K562 (cell line): Measurements from ENCODE around the gene CREBL2. TPM values are rescaled to one million over a fixed set of nuclear protein-coding genes. Genes with fewer than 3 reads are reported as not detected.

Source experiments
- ATAC-seq: fragments of 200-7000 bp; cut with Tn5 transposase; 3 replicates; pipeline ENCODE4 v1.9.1; 2020; ENCODE audit warnings: moderate library complexity
- BruUV-seq: library from RNA; stranded (reverse); fragments of 400-500 nt; replicated peaks from 2 replicates; lab custom pipeline; 2021; lab: Mats Ljungman, UMichigan
- CTCF ChIA-PET: fragments of 300-600 bp; formaldehyde crosslinking; extraction: SDS; loops from one replicate; lab custom pipeline; 2021; ENCODE audit warnings: low intra/inter-chr PET ratio; lab: Yijun Ruan, JAX
- POLR2A ChIA-PET: fragments of 300-600, 350-650 bp; sonication (Branson Sonifier 250); formaldehyde crosslinking; extraction: SDS; loops from one replicate; lab custom pipeline; 2021; ENCODE audit warnings: antibody characterized with exemption, inconsistent platforms; lab: Yijun Ruan, JAX
- DNase-seq, 4 experiments: peaks; one replicate each; pipeline versions ENCODE4 v3.0.0 to v3.0.0-alpha.2; 2011 to 2018; ENCODE audit warnings: low spot score in 3 of 4, mixed read lengths in 3 of 4; ENCODE audit errors: extremely low read depth in 1 of 4
- FAIRE-seq: peaks from 2 replicates; lab custom pipeline; 2011; peaks lifted over from hg19 to GRCh38; lab: Jason Lieb, UNC
- H2AFZ ChIP-seq: 2 replicates; pipeline ENCODE4 v1.6.0; 2011; ENCODE audit warnings: low read depth, low read length, control low read depth, inconsistent platforms
- H3K27ac ChIP-seq: fragments of 200-600 bp; 3 replicates; pipeline ENCODE4 v1.8.0; 2011; ENCODE audit warnings: low read depth, mild to moderate bottlenecking, control low read depth, inconsistent platforms, low read length, moderate library complexity, mixed read lengths; ENCODE audit errors: extremely low read depth
- H3K27me3 ChIP-seq, 2 experiments: fragments of 300-600 bp in 1 of 2; 2 replicates in 1 of 2; 3 replicates in 1 of 2; pipeline versions ENCODE4 v1.6.0 to v1.8.0; 2011; ENCODE audit warnings: inconsistent platforms in 2 of 2, low read length in 2 of 2, mild to moderate bottlenecking in 1 of 2, mixed read lengths in 1 of 2, moderate library complexity in 1 of 2; ENCODE audit not compliant: control insufficient read depth in 2 of 2, insufficient read depth in 2 of 2
- H3K36me3 ChIP-seq: fragments of 300-600 bp; 3 replicates; pipeline ENCODE4 v1.8.0; 2011; ENCODE audit warnings: mild to moderate bottlenecking, low read length, inconsistent platforms; ENCODE audit not compliant: control insufficient read depth, insufficient read depth
- H3K4me1 ChIP-seq, 2 experiments: fragments of 200-600 bp in 1 of 2; replicated peaks in 1 of 2; 2 replicates in 1 of 2; 3 replicates in 1 of 2; pipeline versions ENCODE4 v1.5.1 to v1.8.0; 2011; ENCODE audit warnings: inconsistent platforms in 2 of 2, low read length in 2 of 2, mild to moderate bottlenecking in 1 of 2, mixed read lengths in 1 of 2, moderate library complexity in 1 of 2; ENCODE audit not compliant: control insufficient read depth in 2 of 2, insufficient read depth in 2 of 2
- H3K4me2 ChIP-seq: 2 replicates; pipeline ENCODE4 v1.6.1; 2011; ENCODE audit warnings: low read length, control low read depth, inconsistent platforms, mixed read lengths; ENCODE audit not compliant: insufficient read depth
- H3K4me3 ChIP-seq: fragments of 200-600 bp; sonication (generic), shearing (Covaris generic); 2 replicates; pipeline ENCODE4 v1.5.1; 2016; ENCODE audit warnings: control low read depth, inconsistent platforms
- H3K79me2 ChIP-seq: fragments of 200-600 bp; 3 replicates; pipeline ENCODE4 v1.8.0; 2011; ENCODE audit warnings: low read length, inconsistent platforms; ENCODE audit not compliant: control insufficient read depth, insufficient read depth
- H3K9ac ChIP-seq, 2 experiments: 2 replicates each; pipeline versions ENCODE4 v1.6.0 to v1.6.1; 2011; ENCODE audit warnings: low read depth in 2 of 2, low read length in 2 of 2, control low read depth in 1 of 2, inconsistent platforms in 1 of 2, mild to moderate bottlenecking in 1 of 2, mixed read lengths in 1 of 2; ENCODE audit not compliant: insufficient read depth in 1 of 2
- H3K9me1 ChIP-seq: one replicate; pipeline ENCODE4 v1.6.0; 2011; ENCODE audit warnings: inconsistent platforms, mild to moderate bottlenecking, low read length, moderate library complexity; ENCODE audit not compliant: control insufficient read depth, insufficient read depth
- H3K9me3 ChIP-seq: replicated peaks from 2 replicates; pipeline ENCODE4 v1.5.1; 2011; ENCODE audit warnings: low read depth, low read length, inconsistent platforms; ENCODE audit not compliant: control insufficient read depth, insufficient read depth
- H4K20me1 ChIP-seq: replicated peaks from 2 replicates; pipeline ENCODE4 v1.6.1; 2011; ENCODE audit warnings: low read length, inconsistent platforms, mixed read lengths; ENCODE audit not compliant: control insufficient read depth, insufficient read depth
- C11orf30 ChIP-seq: fragments of 450-650 bp; IDR thresholded peaks from 2 replicates; pipeline ENCODE4 v1.6.1; 2016; ENCODE audit warnings: low read depth, mild to moderate bottlenecking
- ETV1 ChIP-seq: fragments of 450-650 bp; conservative IDR thresholded peaks from 2 replicates; pipeline ENCODE4 v1.6.1; 2016; ENCODE audit warnings: missing genetic modification characterization, control low read depth, low read depth, missing compliant biosample characterization
- LEF1 ChIP-seq: fragments of 450-650 bp; IDR thresholded peaks from 2 replicates; pipeline ENCODE4 v1.6.1; 2016; ENCODE audit warnings: mild to moderate bottlenecking
- MLLT1 ChIP-seq, 2 experiments: fragments of 450-650 bp; IDR thresholded peaks; 2 replicates each; pipeline ENCODE4 v1.6.1; 2016
- RBM14 ChIP-seq: fragments of 200-400 bp; formaldehyde crosslinking; IDR thresholded peaks from 2 replicates; pipeline ENCODE4 v1.6.1; 2018; ENCODE audit warnings: low read depth, mild to moderate bottlenecking, low read length, moderate library complexity, borderline replicate concordance; ENCODE audit not compliant: insufficient read depth
- SMARCC2 ChIP-seq: fragments of 450-650 bp; IDR thresholded peaks from 2 replicates; pipeline ENCODE4 v1.6.1; 2017; ENCODE audit warnings: antibody characterized with exemption, moderate library complexity, mild to moderate bottlenecking, low read depth
- VEZF1 ChIP-seq: fragments of 200-800 bp; sonication (Bioruptor generic); IDR thresholded peaks from 2 replicates; pipeline ENCODE4 v1.6.1; 2017; ENCODE audit warnings: missing genetic modification characterization, missing compliant biosample characterization
- ZFX ChIP-seq: sonication (generic); formaldehyde crosslinking; IDR thresholded peaks from 2 replicates; pipeline ENCODE4 v1.8.0; 2022; ENCODE audit warnings: mild to moderate bottlenecking, missing genetic modification reagents, moderate library complexity
- ZNF316 ChIP-seq: fragments of 450-650 bp; IDR thresholded peaks from 2 replicates; pipeline ENCODE4 v1.6.1; 2016
- ZSCAN32 ChIP-seq: fragments of 450-650 bp; formaldehyde crosslinking; IDR thresholded peaks from 2 replicates; pipeline ENCODE4 v1.4.0; 2020; ENCODE audit warnings: mild to moderate bottlenecking, moderate library complexity
- ZZZ3 ChIP-seq: fragments of 450-650 bp; IDR thresholded peaks from 2 replicates; pipeline ENCODE4 v1.6.1; 2016; ENCODE audit warnings: antibody characterized with exemption, mild to moderate bottlenecking, moderate library complexity
- WGBS: fragments of 100-300 bp; shearing (Covaris generic); methylation state at CpG from one replicate; pipeline ENCODE4 v1.1.6; 2016; ENCODE audit warnings: low coverage, mixed read lengths; ENCODE audit not compliant: insufficient coverage; ENCODE audit errors: missing lambda C conversion rate; 5-methylcytosine and 5-hydroxymethylcytosine counted together
- in situ Hi-C: fragments of 300-500 bp; cut with MboI; formaldehyde crosslinking; loops from 4 replicates; pipeline ENCODE4 v1.15.0; 2018; ENCODE audit warnings: inconsistent platforms, mixed read lengths
- intact Hi-C: fragments of 100-400 bp; cut with micrococcal nuclease; formaldehyde crosslinking; loops from 2 replicates; pipeline ENCODE4 v1.14.2; 2022
- polyA plus RNA-seq, 8 experiments: library from polyadenylated mRNA; depleted of rRNA in 4 of 8; stranded (reverse) in 5 of 8; unstranded in 3 of 8; fragments of >200 nt; fragmentation: Nextera tagmentation in 2 of 8; fragmentation: Illumina TruSeq in 1 of 8; extraction: Ambion mirVana in 2 of 8; extraction: Trizol in 1 of 8; gene quantifications; 2 replicates each; pipeline versions ENCODE4 v1.2.1 to v1.2.3, GENCODE V29; 2011 to 2014; ENCODE audit warnings: inconsistent platforms in 1 of 8, missing spikeins in 1 of 8
- total RNA-seq, 7 experiments: library from RNA; depleted of rRNA in 6 of 7; stranded (reverse); fragments of >200 nt in 6 of 7; fragmentation: Illumina TruSeq in 2 of 7; extraction: Trizol in 2 of 7; gene quantifications; 2 replicates each; pipeline versions ENCODE4 v1.2.1 to v1.2.3, GENCODE V29; 2011 to 2021; ENCODE audit warnings: low replicate concordance in 1 of 7

CREBL2 gene
- total and polyA plus RNA-seq, 9 of the 15 experiments (the other 6 are each of a cell fraction or from before 2014, with no cell fraction given), result 1.7 to 7.3 (median 5.2) TPM

GRCh38 chr12:12604740-12605139, 6.9 kb upstream of the CREBL2 start (continued):
- TF ChIP-seq MLLT1 (IDR thresholded peaks at IDR 0.05) (no peak), SMARCC2 (no peak), ZSCAN32 (CRISPR knock-in tag) (no peak)

GRCh38 chr12:12606781-12607589, 4.7 kb upstream of the CREBL2 start:
- POLR2A ChIA-PET, result no interaction called here
- no peaks in the 10 kb centered on the region for H3K9me1 ChIP-seq
- no peaks in the 10 kb centered on the region for H3K79me2 ChIP-seq
- H3K27me3 ChIP-seq, result no peaks in the 10 kb centered on the region
- H3K27ac ChIP-seq, result no peak overlapping the region
- ATAC-seq (no peak), DNase-seq (no peak), FAIRE-seq (no peak)
- H3K4me2 ChIP-seq, result no peak overlapping the region
- H2AFZ ChIP-seq, result peak overlapping the region; percentile 84
- no peaks in the 10 kb centered on the region for H3K9me3 ChIP-seq
- CTCF ChIA-PET, result no interaction called here
- in situ Hi-C loops, result no loop called here
- H3K4me1 ChIP-seq, result peaks cover 0 to 6% of the 10 kb centered on the region in 2 experiments; a peak in 3 of 5 replicates
- intact Hi-C loops, result no loop called here
- WGBS, result 36% methylated on average over 7 of the region's 7 CpGs
- no peak overlapping the region for H3K9ac ChIP-seq
- H4K20me1 ChIP-seq, result no peaks in the 10 kb centered on the region
- no TSS peak for BruUV-seq
- H3K36me3 ChIP-seq, result no peaks in the 10 kb centered on the region
- no peak overlapping the region for H3K4me3 ChIP-seq
- TF ChIP-seq VEZF1 (no peak), LEF1 (no peak), C11orf30 (peak; percentile 38; the same call in 1 of the 2 replicates), ZZZ3 (no peak), RBM14 (no peak), ZNF316 (peak; percentile 48), ETV1 (tag) (no peak), ZFX (0 out of 2 replicates have a peak, but pooled peaks have one; percentile 23)
